ENCODE measurements around the gene ITPK1. TPM values are rescaled to one million over a fixed set of nuclear protein-coding genes. Genes with fewer than 3 reads are reported as not detected.

ITPK1 gene
- polyA plus RNA-seq, 2 of the 4 experiments (the other 2 are of a cell fraction) = 46.2 to 47.0 TPM

DNA sequence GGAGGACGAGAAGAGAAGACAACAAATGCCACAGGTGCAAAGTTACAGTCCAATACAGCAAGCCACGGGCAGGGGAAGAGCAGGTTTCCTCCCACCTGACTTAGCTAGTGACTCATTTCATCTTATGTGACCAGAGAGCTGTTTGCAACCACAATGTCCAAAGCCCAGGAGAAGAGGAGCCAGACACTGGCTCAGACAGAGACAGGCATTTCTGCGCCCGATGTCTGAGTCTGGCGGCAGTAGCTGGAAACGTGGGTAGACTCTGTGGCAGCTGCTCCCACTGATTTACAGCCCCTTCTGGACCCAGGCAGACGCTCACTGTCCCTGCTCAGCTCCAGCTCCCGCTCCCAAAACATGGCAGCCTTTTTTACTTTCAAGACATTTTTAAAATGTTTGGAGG is 132.8 kb downstream of the ITPK1 start:
- POLR2A ChIA-PET = no interaction called here
- 87% methylated on average over 6 of the region's 8 CpGs for WGBS (ENCODE audit: missing lambda C conversion rate)

DNA sequence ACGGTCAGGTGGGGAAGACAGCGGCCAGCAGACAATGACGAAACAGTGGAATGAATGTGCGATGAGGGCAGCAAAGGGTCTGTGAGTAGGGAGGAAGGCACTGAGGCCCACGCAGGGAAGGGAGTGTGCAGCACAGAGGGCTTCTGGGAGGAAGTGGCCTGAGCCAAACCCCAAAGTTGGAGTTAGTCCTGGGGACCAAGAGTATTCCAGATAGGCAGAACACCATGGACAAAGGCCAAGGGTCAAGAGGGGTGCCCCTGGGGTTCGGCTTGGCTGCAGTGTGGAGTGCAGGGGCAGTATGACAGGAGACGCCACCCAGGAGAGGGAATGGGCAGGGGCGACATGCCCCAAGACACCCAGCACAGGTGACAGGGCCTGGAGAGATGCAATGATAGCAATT is 134.0 kb downstream of the ITPK1 start:
- 93% methylated on average over 8 of the region's 8 CpGs for WGBS (ENCODE audit: missing lambda C conversion rate)
- CTCF ChIA-PET = interaction anchor here (1.1 to 1.9 kb wide), 3 partner anchors 11 to 74 kb away, joined by 3 to 5 read pairs (median 3); no protein-coding TSS in a partner anchor
- Histone ChIP-seq H3K9me3 (peaks cover 26% of the 10 kb centered on the region), H3K4me1 (peaks cover 29% of the 10 kb centered on the region), H3K4me2 (no peak overlapping the region), H3K4me3 (no peak overlapping the region), H3K27ac (no peak overlapping the region)
- FAIRE-seq (no peak), DNase-seq (ENCODE audit: low read depth in 1 of 2, low spot score in 1 of 2) (no peak), ATAC-seq (no peak)
- POLR2A ChIA-PET = no interaction called here
- TF ChIP-seq TP53 (CRISPR knock-in tag; IDR thresholded peaks at IDR 0.05) (no peak), MAFK (IDR thresholded peaks at IDR 0.05; ENCODE audit: partially characterized antibody) (no peak), CHD2 (IDR thresholded peaks at IDR 0.05; ENCODE audit: low read length, partially characterized antibody) (no peak), RARB (CRISPR knock-in tag; IDR thresholded peaks at IDR 0.05) (no peak), ZFP36 (IDR thresholded peaks at IDR 0.05; ENCODE audit: borderline replicate concordance, partially characterized antibody) (no peak), POLR2A (IDR thresholded peaks at IDR 0.05; ENCODE audit: low read length) (no peak), RFX5 (IDR thresholded peaks at IDR 0.05) (no peak), ZC3H11A (IDR thresholded peaks at IDR 0.05) (no peak), FOSB (CRISPR knock-in tag; IDR thresholded peaks at IDR 0.05) (no peak), HEYL (CRISPR knock-in tag; IDR thresholded peaks at IDR 0.05) (no peak)
- TF ChIP-seq, protein P1, sequence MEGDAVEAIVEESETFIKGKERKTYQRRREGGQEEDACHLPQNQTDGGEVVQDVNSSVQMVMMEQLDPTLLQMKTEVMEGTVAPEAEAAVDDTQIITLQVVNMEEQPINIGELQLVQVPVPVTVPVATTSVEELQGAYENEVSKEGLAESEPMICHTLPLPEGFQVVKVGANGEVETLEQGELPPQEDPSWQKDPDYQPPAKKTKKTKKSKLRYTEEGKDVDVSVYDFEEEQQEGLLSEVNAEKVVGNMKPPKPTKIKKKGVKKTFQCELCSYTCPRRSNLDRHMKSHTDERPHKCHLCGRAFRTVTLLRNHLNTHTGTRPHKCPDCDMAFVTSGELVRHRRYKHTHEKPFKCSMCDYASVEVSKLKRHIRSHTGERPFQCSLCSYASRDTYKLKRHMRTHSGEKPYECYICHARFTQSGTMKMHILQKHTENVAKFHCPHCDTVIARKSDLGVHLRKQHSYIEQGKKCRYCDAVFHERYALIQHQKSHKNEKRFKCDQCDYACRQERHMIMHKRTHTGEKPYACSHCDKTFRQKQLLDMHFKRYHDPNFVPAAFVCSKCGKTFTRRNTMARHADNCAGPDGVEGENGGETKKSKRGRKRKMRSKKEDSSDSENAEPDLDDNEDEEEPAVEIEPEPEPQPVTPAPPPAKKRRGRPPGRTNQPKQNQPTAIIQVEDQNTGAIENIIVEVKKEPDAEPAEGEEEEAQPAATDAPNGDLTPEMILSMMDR (IDR thresholded peaks at IDR 0.05) = no peak

More for the DNA sequence above, 132.8 kb downstream of the ITPK1 start:
- no peak for DNase-seq (ENCODE audit: low read depth in 1 of 2, low spot score in 1 of 2)
- Histone ChIP-seq H3K27ac (no peak overlapping the region), H3K4me2 (no peak overlapping the region), H3K4me3 (no peak overlapping the region), H3K4me1 (peaks cover 40% of the 10 kb centered on the region), H3K9me3 (peaks cover 22% of the 10 kb centered on the region)
- FAIRE-seq = no peak
- ATAC-seq = no peak
- TF ChIP-seq FOSL2 (IDR thresholded peaks at IDR 0.05) = no peak
- no peak for TF ChIP-seq FOSL2 (CRISPR knock-in tag; IDR thresholded peaks at IDR 0.05)
- no peak for TF ChIP-seq RNF2 (IDR thresholded peaks at IDR 0.05; ENCODE audit: borderline replicate concordance, low read depth)
- TF ChIP-seq HDAC2 (IDR thresholded peaks at IDR 0.05) = no peak
- TF ChIP-seq MYC (IDR thresholded peaks at IDR 0.05; ENCODE audit: borderline replicate concordance, low read length) = no peak
- TF ChIP-seq CBX8 (IDR thresholded peaks at IDR 0.05) = no peak
- TF ChIP-seq JUN (IDR thresholded peaks at IDR 0.05) = no peak
- no peak for TF ChIP-seq GATA3 (IDR thresholded peaks at IDR 0.05; ENCODE audit: borderline replicate concordance)
- TF ChIP-seq, protein P2, sequence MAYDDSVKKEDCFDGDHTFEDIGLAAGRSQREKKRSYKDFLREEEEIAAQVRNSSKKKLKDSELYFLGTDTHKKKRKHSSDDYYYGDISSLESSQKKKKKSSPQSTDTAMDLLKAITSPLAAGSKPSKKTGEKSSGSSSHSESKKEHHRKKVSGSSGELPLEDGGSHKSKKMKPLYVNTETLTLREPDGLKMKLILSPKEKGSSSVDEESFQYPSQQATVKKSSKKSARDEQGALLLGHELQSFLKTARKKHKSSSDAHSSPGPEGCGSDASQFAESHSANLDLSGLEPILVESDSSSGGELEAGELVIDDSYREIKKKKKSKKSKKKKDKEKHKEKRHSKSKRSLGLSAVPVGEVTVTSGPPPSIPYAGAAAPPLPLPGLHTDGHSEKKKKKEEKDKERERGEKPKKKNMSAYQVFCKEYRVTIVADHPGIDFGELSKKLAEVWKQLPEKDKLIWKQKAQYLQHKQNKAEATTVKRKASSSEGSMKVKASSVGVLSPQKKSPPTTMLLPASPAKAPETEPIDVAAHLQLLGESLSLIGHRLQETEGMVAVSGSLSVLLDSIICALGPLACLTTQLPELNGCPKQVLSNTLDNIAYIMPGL (CRISPR knock-in tag; IDR thresholded peaks at IDR 0.05; ENCODE audit: borderline replicate concordance) = no peak
- no peak for TF ChIP-seq PHF8 (IDR thresholded peaks at IDR 0.05; ENCODE audit: borderline replicate concordance, low read depth)
- TF ChIP-seq, protein P3, sequence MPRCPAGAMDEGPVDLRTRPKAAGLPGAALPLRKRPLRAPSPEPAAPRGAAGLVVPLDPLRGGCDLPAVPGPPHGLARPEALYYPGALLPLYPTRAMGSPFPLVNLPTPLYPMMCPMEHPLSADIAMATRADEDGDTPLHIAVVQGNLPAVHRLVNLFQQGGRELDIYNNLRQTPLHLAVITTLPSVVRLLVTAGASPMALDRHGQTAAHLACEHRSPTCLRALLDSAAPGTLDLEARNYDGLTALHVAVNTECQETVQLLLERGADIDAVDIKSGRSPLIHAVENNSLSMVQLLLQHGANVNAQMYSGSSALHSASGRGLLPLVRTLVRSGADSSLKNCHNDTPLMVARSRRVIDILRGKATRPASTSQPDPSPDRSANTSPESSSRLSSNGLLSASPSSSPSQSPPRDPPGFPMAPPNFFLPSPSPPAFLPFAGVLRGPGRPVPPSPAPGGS (IDR thresholded peaks at IDR 0.05) = no peak
- CTCF ChIA-PET = interaction anchor here (0.7 to 1.9 kb wide), 6 partner anchors 9 to 130 kb away, joined by 3 to 5 read pairs (median 3); no protein-coding TSS in a partner anchor
